NCI-H446 treated with DMSO at 0.1 percent for 48 hours (cell line): ENCODE results near the gene ADD1.

ENCODE experiments used
- DNase-seq: peaks from one replicate; lab custom pipeline; 2025; lab: John Stamatoyannopoulos, UW

ADD1 gene

DNA sequence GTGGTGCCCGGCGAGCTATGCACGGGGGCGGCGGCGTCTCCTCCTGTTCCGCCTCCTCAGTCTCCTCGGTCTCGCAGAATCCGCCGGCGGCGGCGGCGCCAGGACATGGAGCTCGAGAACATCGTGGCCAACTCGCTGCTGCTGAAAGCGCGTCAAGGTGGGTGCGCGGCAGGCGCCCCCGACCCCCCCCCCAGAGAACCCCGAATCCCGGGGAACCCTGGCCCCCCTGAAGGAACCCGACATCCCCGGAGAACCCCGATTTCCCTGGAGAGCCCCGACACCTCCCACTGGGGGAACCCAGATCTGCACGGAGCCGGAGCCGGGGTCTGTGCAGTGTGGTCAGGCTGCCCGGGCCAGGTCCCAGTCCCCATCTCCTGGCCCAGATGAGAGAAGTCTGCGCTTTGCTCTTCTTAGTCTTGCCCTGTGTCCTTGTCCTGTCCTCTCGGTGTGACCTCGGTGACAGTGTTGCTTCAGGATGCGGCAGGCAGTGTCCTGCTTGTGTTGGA, 120.4 kb downstream of the ADD1 start:
- no peak for DNase-seq

DNA sequence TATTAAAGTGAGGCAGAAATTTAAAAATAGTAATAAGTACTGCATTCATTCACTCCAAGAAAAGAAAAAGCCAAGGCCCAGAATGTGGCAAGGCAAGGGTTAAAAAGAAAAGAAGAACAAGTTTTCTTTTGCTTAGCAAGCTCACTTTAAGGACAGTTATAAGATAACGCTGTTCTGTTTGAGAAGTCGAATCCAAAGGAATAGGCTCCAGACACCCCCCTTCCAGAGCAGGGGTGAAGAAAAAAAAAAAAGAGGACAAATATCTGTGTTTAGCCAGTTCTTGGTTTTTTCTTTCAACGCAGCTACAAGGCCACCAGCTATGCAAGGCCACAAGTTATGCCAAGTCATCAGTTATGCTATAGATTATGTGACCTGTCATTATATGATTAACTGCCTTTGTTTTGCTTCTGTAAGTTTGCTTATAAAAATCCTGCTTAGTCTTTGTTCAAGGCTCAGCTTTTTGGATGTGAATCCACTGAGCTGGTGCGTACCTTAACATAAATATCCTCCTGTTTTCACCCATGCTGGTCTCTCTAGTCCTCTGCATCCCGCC, 121.1 kb downstream of the ADD1 start:
- no peak for DNase-seq

DNA sequence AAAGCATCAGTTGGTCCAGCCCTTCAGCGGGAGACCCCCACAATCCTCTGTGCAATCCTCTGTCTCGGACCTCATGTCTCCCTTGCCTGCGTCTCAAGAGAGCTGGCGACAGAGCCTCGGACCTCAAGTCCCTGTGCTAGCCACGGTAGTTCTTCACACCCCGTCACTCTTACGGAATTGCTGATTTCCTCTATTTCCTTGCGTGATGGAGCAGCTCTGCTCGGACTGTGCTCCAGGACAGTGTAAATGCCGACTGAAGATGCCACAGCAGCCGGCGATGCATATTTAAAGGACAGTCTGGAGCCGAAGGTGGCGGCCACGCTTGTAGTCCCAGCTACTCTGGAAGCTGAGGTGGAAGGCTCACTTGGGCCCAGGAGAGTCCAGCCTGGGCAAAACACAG, 121.6 kb downstream of the ADD1 start:
- DNase-seq = no peak

DNA sequence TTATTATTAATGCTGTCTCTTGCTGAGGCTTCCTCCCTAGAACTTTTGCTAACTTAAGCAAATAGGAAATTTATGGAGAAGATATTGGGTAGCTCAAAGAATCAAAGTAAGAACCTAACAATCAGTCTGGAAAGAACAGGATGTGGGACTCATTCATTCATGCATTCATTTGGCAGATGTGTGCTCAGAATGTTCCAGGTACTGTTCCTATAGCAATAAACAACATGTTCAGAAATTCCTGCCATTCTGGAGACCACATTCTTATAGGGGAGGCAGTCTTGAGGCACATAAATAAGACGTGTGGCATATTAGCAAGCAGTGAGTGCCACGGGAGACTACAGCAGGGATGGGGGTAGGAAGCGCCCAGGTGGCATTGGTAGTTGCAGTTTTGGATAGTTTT, 124.7 kb downstream of the ADD1 start:
- no peak for DNase-seq

DNA sequence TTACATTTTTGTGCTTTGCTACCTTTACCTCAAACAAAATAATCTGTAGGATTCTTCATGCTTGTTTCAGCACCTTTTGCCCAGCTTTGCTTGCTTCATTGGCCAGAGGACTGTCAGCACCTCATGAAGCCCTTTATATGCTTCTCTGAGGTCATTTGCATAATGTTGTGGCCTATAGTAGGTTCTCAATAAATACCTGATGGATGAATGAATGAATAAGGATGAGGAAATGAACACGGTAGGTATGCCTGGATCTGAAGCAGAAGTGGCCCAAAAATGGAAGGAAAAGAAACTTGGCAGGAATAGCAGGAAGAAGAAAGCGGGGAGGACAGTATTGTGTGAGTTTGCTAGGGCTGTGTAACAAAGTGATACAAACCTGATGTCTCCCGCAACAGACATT, 127.6 kb downstream of the ADD1 start:
- no peak for DNase-seq

DNA sequence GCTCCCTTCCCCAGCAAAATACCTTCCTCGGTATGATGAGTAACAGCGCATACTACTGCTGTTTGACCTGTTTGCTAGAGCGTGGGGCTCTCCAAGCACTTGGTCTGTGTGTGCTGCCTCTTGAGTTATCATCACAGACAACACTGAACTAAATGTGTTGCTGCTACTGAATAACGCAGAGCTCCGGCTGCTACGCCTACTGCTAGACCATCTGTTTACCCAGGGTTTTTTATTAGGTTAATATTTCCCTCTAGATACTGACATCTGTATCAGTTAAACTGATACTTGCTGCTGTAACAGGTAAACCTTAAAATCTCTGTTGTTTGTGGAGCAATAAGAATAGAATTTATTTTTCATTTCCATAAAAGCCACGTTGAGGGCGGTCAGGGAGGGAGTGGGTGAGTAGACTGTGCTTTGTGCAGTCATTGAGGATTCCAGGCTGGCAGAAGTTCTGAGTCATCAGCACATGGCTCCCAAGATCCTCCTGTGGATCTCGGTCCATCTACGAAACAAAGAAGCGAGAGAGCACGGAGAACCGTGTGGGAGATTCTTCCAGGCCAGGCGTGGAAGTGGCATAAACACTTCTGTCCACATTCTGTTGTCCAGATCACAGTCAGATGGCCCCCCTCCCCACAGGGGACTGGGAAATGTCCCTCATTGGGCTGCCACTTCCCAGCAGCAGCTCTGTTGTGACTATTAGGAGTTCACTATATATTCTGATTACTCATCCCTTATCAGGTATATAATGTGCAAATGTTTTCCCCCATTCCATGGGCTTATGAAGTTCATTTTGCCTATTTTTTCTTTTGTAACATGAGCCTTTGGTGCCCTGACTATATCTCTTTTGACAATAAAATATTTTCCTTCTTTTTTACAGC, 133.8 kb downstream of the ADD1 start:
- peak; percentile 4 for DNase-seq
